Measurements from ENCODE around the gene ZDHHC11B.
"Not testable (repeated sequence)": the region's sequence is repeated elsewhere in the genome, so short reads cannot be mapped to it uniquely, and the experiment has no call there.

The ZDHHC11B gene

DNA sequence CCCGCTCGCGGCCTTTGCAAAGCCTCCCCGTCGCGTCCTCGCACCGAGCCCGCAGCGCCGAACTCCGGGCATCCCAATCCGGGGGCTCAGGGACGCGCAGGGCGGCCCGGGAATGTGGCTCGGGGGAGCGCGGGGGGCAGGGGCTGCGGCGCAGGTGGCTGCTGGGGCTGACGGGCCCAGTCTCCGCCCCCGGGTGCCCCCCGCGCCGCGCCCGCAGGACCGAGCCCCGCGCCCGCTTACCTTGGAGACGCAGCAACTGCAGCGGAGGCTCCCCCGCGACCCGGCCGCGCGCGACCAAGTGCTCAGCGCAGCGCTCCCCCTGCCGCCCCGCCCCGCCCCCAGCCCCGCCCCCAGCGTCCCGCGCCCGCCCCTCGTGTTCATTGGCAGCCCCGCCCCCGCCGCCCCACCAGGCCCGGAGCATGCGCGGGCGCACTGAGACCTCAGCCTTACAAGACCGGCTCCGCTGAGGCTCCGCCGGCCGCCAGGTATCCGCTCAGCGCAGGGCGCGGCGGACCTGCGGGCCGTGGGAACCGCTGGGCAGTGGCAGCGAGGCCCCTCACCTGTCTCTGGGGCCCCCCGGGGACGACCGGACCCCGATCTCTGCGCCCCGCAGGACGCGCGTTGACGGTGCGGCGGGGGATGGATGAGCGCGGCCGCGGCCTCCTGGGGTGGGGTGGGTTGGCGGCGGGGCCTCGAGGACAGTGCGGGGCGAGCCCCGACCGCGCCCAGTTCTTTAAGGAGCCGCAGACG is at the start of gene ZDHHC11B:
Gene ZDHHC11B, minus strand, starts transcription at position 302 of the 750 bp plus-strand sequence. CDS start 17,810 bp downstream, outside the sequence.
- peak; percentile 45 for DNase-seq (ENCODE audit: low spot score)

DNA sequence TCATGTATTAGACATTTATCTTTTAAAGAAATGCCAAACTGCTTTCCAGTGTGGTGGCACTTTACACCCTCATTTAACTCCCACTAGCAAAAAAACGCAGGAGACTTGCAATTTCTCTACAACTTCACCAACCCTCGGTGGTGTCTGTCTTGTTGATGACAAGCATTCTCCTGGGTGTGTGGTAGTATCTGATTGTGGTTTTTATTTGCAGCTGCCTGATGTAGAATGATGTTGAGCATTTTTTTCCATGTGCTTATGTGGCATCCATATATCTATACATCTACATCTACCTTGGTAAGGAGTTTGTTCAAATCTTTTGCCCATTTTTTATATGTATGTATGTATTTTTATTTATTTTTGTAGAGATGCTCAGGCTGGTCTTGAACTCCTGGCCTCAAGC is 49.5 kb upstream of the ZDHHC11B start:
- DNase-seq (ENCODE audit: low spot score) = not testable (repeated sequence)

DNA sequence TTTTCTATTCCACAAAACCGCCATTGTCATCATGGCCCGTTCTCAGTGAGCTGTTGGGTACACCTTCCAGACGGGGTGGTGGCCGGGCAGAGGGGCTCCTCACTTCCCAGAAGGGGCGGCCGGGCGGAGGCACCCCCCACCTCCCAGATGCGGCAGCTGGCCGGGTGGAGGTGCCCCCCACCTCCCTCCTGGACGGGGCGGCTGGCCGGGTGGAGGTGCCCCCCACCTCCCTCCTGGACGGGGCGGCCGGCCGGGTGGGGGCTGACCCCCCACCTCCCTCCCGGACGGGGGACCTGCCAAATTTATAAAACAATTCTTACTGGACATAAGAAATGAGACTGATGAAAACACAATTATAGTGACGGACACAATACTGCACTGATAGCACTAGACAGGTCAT is 43.7 kb upstream of the ZDHHC11B start:
- not testable (repeated sequence) for DNase-seq (ENCODE audit: low spot score)

DNA sequence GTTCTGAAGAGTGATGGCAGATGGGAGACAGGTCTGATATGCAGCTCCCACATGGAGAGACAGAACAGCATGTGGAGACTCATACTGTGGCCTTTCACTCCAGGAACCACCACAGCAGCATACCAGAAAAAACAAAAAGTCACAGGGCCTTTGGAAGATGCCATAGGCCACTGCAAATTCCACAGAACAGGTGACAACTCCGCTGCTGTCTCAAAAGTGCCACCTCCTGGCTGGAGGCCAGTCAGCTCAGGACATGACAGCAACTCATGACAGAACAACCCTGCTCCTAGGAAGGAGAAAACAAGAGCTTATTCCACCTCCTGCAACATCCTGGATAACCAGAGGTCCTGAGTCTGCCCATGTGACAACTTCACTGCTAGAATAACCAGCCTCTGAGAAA is 41.0 kb upstream of the ZDHHC11B start:
- not testable (repeated sequence) for DNase-seq (ENCODE audit: low spot score)

- no peak for DNase-seq (ENCODE audit: low spot score)
These were observed 37.0 kb upstream of the ZDHHC11B start for GRCh38 chr5:821504-821903.

DNA sequence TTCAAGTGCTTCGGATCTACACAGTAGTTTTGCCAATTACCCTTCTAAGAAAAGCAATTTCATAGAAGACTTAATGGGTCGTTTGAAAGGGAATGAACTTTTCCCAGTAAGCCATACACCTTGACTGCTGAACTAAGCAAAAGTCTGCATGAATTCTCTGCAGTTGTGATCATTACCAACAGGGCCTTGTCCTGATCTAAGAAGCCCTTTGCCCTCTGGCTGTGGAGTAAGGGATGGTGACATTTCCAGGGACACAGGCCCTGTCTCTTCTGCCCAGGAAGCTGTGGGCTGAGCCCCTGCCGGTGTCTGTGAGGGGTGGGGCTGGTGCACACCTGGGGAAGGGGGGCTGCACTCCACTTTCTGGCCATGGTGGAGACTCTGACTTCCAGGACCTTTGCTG is 35.7 kb upstream of the ZDHHC11B start:
- DNase-seq (ENCODE audit: low spot score) = no peak

GRCh38 chr5:819078-819477 is 34.5 kb upstream of the ZDHHC11B start:
- DNase-seq (ENCODE audit: low spot score) = no peak

- DNase-seq (ENCODE audit: low spot score) = no peak
These were observed 31.6 kb upstream of the ZDHHC11B start for GRCh38 chr5:816176-816575.

- no peak for DNase-seq (ENCODE audit: low spot score)
These were observed 30.9 kb upstream of the ZDHHC11B start for GRCh38 chr5:815449-815848.

GRCh38 chr5:813575-813974 is 29.0 kb upstream of the ZDHHC11B start:
- not testable (repeated sequence) for DNase-seq (ENCODE audit: low spot score)

GRCh38 chr5:811384-811783 is 26.9 kb upstream of the ZDHHC11B start:
- not testable (repeated sequence) for DNase-seq (ENCODE audit: low spot score)

DNA sequence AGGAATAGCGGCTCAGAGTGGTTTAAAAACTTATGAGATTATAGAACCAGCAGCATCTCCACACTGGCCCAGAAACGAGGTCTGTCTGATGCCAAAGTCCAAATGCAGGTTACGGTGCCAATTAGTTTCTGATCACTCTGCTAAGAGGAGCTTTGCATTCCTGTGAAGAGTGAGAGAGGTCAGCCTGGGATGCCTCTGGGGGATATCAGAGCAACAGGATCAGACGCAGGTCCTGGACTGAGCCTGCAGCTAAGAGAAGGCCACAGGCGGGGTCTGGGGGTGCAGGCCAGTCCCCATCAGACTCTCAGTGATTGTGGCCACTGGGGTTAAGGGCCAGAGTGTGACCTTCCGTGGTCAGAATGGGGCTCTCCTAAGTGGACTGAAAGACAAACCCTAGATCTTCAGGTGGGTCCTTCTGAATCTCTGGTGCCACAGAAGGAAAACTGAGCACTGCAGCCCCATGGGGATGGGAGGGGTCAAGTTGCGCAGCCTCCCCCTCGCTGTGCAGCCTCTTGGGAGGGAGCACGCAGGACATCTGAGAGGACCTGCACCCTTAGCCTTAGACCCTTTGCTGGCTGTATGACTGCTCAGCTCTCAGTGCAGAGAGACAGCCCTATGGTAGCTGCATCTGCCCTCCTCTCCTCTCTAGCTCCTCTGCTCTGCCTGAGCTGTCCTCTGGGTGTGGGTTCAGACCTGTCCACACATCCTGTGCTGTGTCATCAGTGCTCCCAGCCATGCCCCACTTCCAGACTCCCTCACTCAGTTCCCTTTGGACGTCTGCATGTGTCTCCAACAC is 23.4 kb upstream of the ZDHHC11B start:
- not testable (repeated sequence) for DNase-seq (ENCODE audit: low spot score)

DNA sequence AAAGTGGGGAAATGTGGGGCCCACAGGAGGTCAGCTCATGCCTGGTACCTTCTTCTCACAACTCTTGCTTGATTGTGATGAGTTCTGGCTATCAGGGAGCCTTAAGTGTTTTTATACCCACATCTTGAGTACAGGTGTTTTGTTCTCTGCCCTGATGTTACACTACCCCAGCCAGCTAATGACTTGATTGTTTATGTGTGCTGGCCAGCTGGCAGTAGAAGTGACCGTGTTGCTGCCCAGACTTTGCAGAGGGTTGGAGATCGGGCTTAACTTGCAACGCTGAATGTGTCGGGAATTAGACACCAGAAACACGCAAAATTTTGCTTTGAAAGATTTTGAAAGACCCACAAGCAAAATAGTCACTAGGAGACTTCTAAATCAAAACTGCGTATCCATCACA is 16.9 kb upstream of the ZDHHC11B start:
- DNase-seq (ENCODE audit: low spot score) = no peak

DNA sequence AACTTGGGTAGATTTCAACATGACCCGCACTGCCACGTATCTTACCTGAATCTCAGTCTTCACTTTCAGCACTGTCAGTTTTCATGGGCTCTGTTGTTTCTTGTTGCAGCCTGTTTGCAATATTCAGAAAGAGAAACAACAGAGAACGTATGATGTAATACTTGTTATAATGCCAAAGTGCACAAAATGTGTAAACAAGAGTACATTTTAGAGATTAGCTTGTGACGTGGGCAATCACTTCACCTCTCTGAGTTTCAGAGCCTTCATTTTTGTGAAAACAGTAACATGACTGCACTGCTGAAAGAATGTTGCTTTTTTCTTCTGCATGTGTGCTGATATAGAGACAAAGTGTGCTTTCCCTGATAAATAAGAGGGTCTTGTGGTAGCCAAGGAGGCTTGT is 16.5 kb upstream of the ZDHHC11B start:
- not testable (repeated sequence) for DNase-seq (ENCODE audit: low spot score)

GRCh38 chr5:798505-799138 is 14.1 kb upstream of the ZDHHC11B start:
- DNase-seq (ENCODE audit: low spot score) = not testable (repeated sequence)

- DNase-seq (ENCODE audit: low spot score) = not testable (repeated sequence)
These were observed 13.5 kb upstream of the ZDHHC11B start for GRCh38 chr5:797986-798385.

DNA sequence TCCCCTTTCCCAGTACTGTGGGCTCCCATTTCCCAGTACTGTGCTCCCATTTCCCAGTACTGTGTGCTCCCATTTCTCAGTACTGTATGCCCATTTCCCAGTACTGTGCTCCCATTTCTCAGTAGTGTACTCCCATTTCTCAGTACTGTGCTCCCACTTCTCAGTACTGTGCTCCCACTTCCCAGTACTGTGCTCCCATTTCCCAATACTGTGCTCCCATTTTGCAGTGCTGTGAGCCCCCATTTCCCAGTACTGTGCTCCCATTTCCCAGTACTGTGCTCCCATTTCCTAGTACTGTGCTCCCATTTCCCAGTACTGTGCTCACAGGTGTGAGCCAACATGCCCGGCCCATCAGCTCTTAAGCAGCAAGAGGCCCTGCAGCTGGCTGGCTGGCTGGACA is 11.3 kb upstream of the ZDHHC11B start:
- DNase-seq (ENCODE audit: low spot score) = not testable (repeated sequence)

DNA sequence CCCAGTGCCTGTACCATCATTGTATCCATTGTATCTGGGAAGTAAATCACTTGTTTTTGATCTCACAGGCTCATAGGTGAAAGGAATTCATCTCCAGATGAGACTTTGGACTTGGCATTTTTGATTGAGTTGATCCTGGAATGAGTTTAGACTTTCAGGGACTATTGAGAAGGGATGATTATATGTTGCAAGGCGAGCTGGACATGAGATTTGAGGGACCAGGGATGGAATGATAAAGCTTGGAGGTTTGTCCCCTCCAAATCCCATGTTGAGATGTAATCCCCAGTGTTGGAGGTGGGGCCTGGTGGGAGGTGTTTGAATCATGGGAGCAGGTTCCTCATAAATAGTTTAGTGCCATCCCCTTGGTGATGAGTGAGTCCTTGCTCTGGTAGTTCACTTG is 10.4 kb upstream of the ZDHHC11B start:
- DNase-seq (ENCODE audit: low spot score) = not testable (repeated sequence)

- not testable (repeated sequence) for DNase-seq (ENCODE audit: low spot score)
These were observed 4.2 kb upstream of the ZDHHC11B start for GRCh38 chr5:788703-789102.

GRCh38 chr5:787857-788233 is 3.3 kb upstream of the ZDHHC11B start:
- not testable (repeated sequence) for DNase-seq (ENCODE audit: low spot score)

- not testable (repeated sequence) for DNase-seq (ENCODE audit: low spot score)
These were observed 2.8 kb upstream of the ZDHHC11B start for GRCh38 chr5:787224-787856.

GRCh38 chr5:785181-785705 is 714 bp upstream of the ZDHHC11B start:
- not testable (repeated sequence) for DNase-seq (ENCODE audit: low spot score)

Measured in COLO829 (cell line).